Measurements from ENCODE around the gene HSPBP1.

The HSPBP1 gene

DNA sequence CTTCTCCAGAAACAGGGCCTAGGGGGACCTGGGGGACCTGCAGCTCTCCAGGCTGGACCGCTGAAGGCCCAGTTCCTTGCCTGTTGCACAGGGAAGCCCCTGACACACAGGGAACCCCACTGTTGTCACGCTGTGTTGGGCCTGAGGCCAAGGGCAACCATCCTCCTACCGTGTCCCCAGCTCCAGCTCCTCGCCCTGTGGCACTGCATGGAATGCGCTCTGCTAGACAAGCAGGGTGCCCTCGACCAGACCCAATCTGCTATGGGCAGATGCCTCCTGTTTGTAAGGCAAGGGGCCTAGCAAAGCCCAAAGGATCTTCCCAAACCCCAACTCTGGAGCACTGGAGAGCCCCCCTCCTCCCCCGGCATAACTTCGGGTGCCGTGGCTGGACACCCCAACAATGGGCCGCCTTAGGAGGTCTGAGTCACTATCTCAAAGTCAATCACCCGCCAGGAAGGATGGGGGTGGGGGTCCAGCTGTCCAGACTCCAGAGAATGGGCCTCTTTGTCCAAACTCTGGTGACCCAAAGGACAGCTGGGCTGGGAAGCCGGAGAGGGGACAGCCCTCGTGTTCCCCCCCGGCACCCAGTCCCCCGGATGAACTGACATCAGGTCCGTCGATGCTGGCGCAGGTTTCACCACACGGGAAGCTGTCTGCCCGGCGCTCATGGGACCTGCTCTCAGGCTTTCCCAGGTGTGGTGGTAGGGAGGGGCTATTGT, 7.6 kb upstream of the HSPBP1 start:
- TF ChIP-seq CTCF (IDR thresholded peaks at IDR 0.05; ENCODE audit: control extremely low read depth, extremely low read depth, low read depth, missing control alignments): no peak
- ChIA-PET CTCF (interaction anchor here (1.0 to 1.3 kb wide), 3 partner anchors 14 to 216 kb away, joined by 3 to 5 read pairs (median 4); no protein-coding TSS in a partner anchor), POLR2A (no interaction called here)
- DNase-seq (ENCODE audit: extremely low spot score): no peak

- no peak for DNase-seq (ENCODE audit: extremely low spot score)
- ChIA-PET POLR2A (no interaction called here), CTCF (no interaction called here)
- TF ChIP-seq CTCF (IDR thresholded peaks at IDR 0.05; ENCODE audit: control extremely low read depth, extremely low read depth, low read depth, missing control alignments): no peak
Measured at GRCh38 chr19:55285229-55285890, 5.5 kb upstream of the HSPBP1 start.

GRCh38 chr19:55284405-55285058, 4.6 kb upstream of the HSPBP1 start:
- DNase-seq (ENCODE audit: extremely low spot score): no peak
- no peak for TF ChIP-seq CTCF (IDR thresholded peaks at IDR 0.05; ENCODE audit: control extremely low read depth, extremely low read depth, low read depth, missing control alignments)
- CTCF ChIA-PET: no interaction called here

DNA sequence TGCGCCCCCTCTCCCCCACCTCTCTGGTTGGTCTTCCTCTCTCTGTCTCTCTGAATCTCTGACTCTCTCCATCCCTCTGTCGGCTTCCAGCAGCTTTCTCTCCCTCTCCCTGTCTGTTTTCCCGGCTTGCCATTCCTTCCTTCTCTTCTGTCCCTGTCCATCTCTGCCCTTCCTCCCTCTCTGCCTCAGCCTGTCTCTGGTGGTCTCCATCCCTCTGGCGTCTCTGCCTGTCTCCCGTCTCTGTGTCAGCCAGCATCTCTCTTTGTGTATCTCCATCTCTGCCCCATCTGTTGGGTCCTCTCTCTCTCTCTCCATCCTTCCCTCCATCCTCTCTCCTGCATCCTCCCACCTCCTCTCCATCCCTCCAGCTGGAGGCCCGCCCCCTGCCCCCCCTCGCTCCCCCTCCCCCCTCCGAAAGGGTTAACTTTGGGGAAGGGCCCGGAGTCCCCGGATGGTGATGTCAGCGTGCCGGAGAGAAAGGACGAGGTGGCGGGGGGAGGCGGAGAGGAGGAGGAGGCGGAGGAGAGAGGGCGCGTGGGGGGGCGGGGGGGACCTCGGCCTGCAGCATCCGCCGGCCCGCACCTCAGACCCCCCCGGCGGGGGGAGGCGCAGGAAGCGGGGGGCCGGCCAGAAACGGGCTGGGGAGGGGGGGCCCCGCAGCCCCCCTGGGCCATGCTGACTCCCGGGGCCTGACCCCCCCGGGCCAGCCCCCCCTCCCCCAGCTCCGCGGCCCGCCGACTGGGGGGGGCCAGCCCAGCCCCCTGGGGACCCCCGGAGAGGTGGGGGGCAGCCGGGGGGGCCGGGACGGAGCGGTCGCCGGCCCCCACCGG, 3.9 kb upstream of the HSPBP1 start, which contains the start of gene BRSK1:
BRSK1 (plus strand) TSS at position 450 of the 830 bp plus-strand sequence. CDS start 446 bp downstream, outside the sequence.
- TF ChIP-seq CTCF (IDR thresholded peaks at IDR 0.05; ENCODE audit: control extremely low read depth, extremely low read depth, low read depth, missing control alignments): no peak
- DNase-seq (ENCODE audit: extremely low spot score): no peak
- POLR2A ChIA-PET: no interaction called here
- CTCF ChIA-PET: interaction anchor here (1.2 kb wide), 1 partner anchor 18 kb away, joined by 4 read pairs; no protein-coding TSS in a partner anchor

More at GRCh38 chr19:55284405-55285058, 4.6 kb upstream of the HSPBP1 start:
- POLR2A ChIA-PET: no interaction called here

DNA sequence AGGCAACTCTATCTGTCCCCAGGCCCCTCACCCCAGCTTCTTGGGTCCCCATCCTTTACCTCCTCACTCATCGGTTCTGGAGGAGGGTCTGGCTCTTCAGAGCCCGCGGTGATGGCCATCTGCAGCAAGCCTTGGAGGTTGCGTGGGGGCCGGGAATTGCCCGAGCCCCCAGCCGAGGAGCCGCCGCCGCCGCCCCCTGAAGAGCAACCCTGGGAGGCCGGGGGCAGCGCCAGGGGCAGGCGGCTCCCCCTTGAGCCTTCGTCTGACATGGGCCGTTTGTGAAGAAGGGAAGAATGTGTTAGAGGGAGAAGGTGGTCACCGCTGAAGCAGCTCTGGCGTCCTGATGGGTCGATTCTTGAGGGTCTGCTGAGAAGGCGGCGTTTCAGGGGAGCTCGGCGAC, 570 bp downstream of the HSPBP1 start:
- ChIA-PET CTCF (interaction anchor here (3.3 kb wide), 1 partner anchor 12 kb away, joined by 13 read pairs; no protein-coding TSS in a partner anchor), POLR2A (interaction anchor here (0.9 kb wide), 1 partner anchor 15 kb away, joined by 3 read pairs; no protein-coding TSS in a partner anchor)
- no peak for DNase-seq (ENCODE audit: extremely low spot score)
- no peak for TF ChIP-seq CTCF (IDR thresholded peaks at IDR 0.05; ENCODE audit: control extremely low read depth, extremely low read depth, low read depth, missing control alignments)

Measured in GM10248 (cell line).